Measurements from ENCODE around the gene RRP1B.
"Not testable (repeated sequence)": the region's sequence is repeated elsewhere in the genome, so short reads cannot be mapped to it uniquely, and the experiment has no call there.

Gene RRP1B

GRCh38 chr21:43676391-43676790, 17.0 kb downstream of the RRP1B start:
- DNase-seq (ENCODE audit: low spot score): no peak

GRCh38 chr21:43679951-43680350, 20.6 kb downstream of the RRP1B start:
- no peak for DNase-seq (ENCODE audit: low spot score)

GRCh38 chr21:43680421-43680820, 21.1 kb downstream of the RRP1B start:
- DNase-seq (ENCODE audit: low spot score): not testable (repeated sequence)

GRCh38 chr21:43681650-43682049, 22.3 kb downstream of the RRP1B start:
- DNase-seq (ENCODE audit: low spot score): no peak

GRCh38 chr21:43684424-43684823, 25.1 kb downstream of the RRP1B start:
- no peak for DNase-seq (ENCODE audit: low spot score)

GRCh38 chr21:43686811-43687565, 27.6 kb downstream of the RRP1B start:
- no peak for DNase-seq (ENCODE audit: low spot score)

GRCh38 chr21:43687566-43688399, 28.4 kb downstream of the RRP1B start:
- DNase-seq (ENCODE audit: low spot score): no peak

- DNase-seq (ENCODE audit: low spot score): no peak
These were observed 29.5 kb downstream of the RRP1B start for GRCh38 chr21:43688906-43689305.

GRCh38 chr21:43689556-43690337, 30.4 kb downstream of the RRP1B start:
- no peak for DNase-seq (ENCODE audit: low spot score)

- DNase-seq (ENCODE audit: low spot score): no peak
These were observed 31.0 kb downstream of the RRP1B start for GRCh38 chr21:43690346-43690745.

GRCh38 chr21:43691086-43691795, 31.9 kb downstream of the RRP1B start:
- no peak for DNase-seq (ENCODE audit: low spot score)

GRCh38 chr21:43691801-43692200, 32.4 kb downstream of the RRP1B start:
- no peak for DNase-seq (ENCODE audit: low spot score)

- no peak for DNase-seq (ENCODE audit: low spot score)
These were observed 33.6 kb downstream of the RRP1B start for GRCh38 chr21:43692949-43693348.

- no peak for DNase-seq (ENCODE audit: low spot score)
These were observed 34.6 kb downstream of the RRP1B start for GRCh38 chr21:43693981-43694380.

- DNase-seq (ENCODE audit: low spot score): no peak
These were observed 35.2 kb downstream of the RRP1B start for GRCh38 chr21:43694437-43695079.

GRCh38 chr21:43696214-43696613, 36.9 kb downstream of the RRP1B start:
- no peak for DNase-seq (ENCODE audit: low spot score)

- no peak for DNase-seq (ENCODE audit: low spot score)
These were observed 38.6 kb downstream of the RRP1B start for GRCh38 chr21:43697758-43698643.

GRCh38 chr21:43699492-43699777, 40.1 kb downstream of the RRP1B start:
- DNase-seq (ENCODE audit: low spot score): not testable (repeated sequence)

- DNase-seq (ENCODE audit: low spot score): no peak
These were observed 40.7 kb downstream of the RRP1B start for GRCh38 chr21:43699933-43700599.

Measured in CD4-positive, alpha-beta T cell treated with Interleukin-2 at 100 ng/mL for 4 hours (primary cell).